ENCODE results near the gene REG4.

DNA sequence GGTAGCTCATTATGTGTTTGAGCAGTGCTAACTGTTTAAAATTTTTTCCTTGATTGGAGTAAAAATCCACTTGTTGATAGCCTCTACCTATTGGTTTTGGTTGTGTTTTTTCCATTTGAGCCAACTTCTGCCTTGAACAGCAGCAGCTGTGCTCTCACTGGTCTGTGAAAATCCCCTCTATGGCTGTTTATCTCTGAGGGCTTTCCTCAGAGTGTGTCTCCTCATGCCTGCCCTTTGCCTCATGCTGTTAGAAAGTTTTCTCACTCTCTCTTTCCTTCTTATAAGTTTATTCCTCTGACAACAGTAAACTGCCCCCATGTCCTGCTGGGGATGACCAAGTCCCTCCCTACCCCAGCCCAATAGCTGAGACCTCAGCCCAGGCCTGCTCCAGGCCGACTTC is 14.1 kb downstream of the REG4 start:
- no peak for TF ChIP-seq JUNB (IDR thresholded peaks at IDR 0.05)
- TF ChIP-seq RFX5 (IDR thresholded peaks at IDR 0.05), result no peak
- TF ChIP-seq, protein P1, sequence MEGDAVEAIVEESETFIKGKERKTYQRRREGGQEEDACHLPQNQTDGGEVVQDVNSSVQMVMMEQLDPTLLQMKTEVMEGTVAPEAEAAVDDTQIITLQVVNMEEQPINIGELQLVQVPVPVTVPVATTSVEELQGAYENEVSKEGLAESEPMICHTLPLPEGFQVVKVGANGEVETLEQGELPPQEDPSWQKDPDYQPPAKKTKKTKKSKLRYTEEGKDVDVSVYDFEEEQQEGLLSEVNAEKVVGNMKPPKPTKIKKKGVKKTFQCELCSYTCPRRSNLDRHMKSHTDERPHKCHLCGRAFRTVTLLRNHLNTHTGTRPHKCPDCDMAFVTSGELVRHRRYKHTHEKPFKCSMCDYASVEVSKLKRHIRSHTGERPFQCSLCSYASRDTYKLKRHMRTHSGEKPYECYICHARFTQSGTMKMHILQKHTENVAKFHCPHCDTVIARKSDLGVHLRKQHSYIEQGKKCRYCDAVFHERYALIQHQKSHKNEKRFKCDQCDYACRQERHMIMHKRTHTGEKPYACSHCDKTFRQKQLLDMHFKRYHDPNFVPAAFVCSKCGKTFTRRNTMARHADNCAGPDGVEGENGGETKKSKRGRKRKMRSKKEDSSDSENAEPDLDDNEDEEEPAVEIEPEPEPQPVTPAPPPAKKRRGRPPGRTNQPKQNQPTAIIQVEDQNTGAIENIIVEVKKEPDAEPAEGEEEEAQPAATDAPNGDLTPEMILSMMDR (IDR thresholded peaks at IDR 0.05), result no peak
- no peak for TF ChIP-seq RAD21 (conservative IDR thresholded peaks at IDR 0.05 in 1 of 2, IDR thresholded peaks at IDR 0.05 in 1 of 2)
- TF ChIP-seq FOSL2 (IDR thresholded peaks at IDR 0.05), result no peak
- TF ChIP-seq FOSL2 (CRISPR knock-in tag; IDR thresholded peaks at IDR 0.05), result no peak
- TF ChIP-seq POLR2A (IDR thresholded peaks at IDR 0.05; ENCODE audit: low read length), result no peak
- TF ChIP-seq CEBPB (IDR thresholded peaks at IDR 0.05), result no peak
- TF ChIP-seq POLR2AphosphoS2 (conservative IDR thresholded peaks at IDR 0.05; ENCODE audit: low read length), result no peak
- TF ChIP-seq PHF8 (IDR thresholded peaks at IDR 0.05; ENCODE audit: borderline replicate concordance, low read depth), result no peak
- TF ChIP-seq RNF2 (IDR thresholded peaks at IDR 0.05; ENCODE audit: borderline replicate concordance, low read depth), result no peak
- TF ChIP-seq ZSCAN20 (CRISPR knock-in tag; IDR thresholded peaks at IDR 0.05), result no peak
- TF ChIP-seq SMC3 (IDR thresholded peaks at IDR 0.05), result no peak
- TF ChIP-seq, protein P2, sequence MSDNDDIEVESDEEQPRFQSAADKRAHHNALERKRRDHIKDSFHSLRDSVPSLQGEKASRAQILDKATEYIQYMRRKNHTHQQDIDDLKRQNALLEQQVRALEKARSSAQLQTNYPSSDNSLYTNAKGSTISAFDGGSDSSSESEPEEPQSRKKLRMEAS (IDR thresholded peaks at IDR 0.05), result no peak
- no peak for TF ChIP-seq RCOR1 (IDR thresholded peaks at IDR 0.05; ENCODE audit: low read depth, low read length)
